Measurements from ENCODE around the gene HSD11B1.

DNA sequence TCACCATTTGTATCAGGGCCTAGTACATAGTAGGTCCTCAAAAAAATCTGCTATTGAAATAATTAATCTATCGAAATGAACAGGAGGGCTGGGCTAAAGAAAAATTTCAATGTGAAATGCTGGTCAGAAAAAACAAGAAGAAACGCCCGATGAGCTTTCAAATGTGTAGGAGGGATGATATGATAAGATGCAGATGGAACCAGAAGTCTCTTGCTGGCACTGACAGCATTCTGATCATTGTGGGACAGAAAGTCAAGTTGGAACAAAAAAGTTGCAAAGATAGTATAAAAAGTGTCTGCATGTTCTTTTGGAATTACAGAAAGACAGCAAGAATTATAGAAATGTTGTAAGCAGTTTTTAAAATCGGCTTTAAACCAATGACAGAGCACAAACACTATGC lies 18.3 kb upstream of the HSD11B1 start:
- TF ChIP-seq, protein P1, sequence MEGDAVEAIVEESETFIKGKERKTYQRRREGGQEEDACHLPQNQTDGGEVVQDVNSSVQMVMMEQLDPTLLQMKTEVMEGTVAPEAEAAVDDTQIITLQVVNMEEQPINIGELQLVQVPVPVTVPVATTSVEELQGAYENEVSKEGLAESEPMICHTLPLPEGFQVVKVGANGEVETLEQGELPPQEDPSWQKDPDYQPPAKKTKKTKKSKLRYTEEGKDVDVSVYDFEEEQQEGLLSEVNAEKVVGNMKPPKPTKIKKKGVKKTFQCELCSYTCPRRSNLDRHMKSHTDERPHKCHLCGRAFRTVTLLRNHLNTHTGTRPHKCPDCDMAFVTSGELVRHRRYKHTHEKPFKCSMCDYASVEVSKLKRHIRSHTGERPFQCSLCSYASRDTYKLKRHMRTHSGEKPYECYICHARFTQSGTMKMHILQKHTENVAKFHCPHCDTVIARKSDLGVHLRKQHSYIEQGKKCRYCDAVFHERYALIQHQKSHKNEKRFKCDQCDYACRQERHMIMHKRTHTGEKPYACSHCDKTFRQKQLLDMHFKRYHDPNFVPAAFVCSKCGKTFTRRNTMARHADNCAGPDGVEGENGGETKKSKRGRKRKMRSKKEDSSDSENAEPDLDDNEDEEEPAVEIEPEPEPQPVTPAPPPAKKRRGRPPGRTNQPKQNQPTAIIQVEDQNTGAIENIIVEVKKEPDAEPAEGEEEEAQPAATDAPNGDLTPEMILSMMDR (IDR thresholded peaks at IDR 0.05) = no peak
- no peak for TF ChIP-seq POLR2A (IDR thresholded peaks at IDR 0.05)
